ENCODE measurements around the gene TMEM72. TPM values are rescaled to one million over a fixed set of nuclear protein-coding genes. Genes with fewer than 3 reads are reported as not detected.

The TMEM72 gene
- total RNA-seq, 1 donor, result not detected

DNA sequence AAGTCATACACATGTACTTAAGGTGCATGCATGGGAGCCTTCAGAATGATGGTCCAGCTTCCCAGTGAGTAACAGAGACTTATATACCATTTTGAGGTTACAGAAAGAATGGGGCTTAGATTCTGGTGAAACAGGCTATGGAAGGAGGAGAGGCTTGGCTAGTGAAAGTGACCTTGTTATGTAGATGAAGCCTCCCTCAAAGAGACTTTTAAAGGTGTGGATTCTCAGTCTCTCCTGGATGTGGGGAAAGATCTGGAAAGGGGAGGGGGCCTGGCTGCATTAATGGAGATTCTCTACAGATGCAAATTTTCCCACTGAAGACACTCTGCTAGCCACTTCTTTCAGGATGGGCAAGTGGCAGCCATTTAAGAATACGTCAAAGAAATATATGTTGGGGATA is 54.0 kb downstream of the TMEM72 start:
- TF ChIP-seq, protein P1, sequence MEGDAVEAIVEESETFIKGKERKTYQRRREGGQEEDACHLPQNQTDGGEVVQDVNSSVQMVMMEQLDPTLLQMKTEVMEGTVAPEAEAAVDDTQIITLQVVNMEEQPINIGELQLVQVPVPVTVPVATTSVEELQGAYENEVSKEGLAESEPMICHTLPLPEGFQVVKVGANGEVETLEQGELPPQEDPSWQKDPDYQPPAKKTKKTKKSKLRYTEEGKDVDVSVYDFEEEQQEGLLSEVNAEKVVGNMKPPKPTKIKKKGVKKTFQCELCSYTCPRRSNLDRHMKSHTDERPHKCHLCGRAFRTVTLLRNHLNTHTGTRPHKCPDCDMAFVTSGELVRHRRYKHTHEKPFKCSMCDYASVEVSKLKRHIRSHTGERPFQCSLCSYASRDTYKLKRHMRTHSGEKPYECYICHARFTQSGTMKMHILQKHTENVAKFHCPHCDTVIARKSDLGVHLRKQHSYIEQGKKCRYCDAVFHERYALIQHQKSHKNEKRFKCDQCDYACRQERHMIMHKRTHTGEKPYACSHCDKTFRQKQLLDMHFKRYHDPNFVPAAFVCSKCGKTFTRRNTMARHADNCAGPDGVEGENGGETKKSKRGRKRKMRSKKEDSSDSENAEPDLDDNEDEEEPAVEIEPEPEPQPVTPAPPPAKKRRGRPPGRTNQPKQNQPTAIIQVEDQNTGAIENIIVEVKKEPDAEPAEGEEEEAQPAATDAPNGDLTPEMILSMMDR (IDR thresholded peaks at IDR 0.05; ENCODE audit: extremely low read depth, low read depth, low read length), result no peak
- no peaks in the 10 kb centered on the region for H3K9me3 ChIP-seq (ENCODE audit: low read depth, low read length)
- DNase-seq (ENCODE audit: insufficient read length, low spot score, missing footprints), result no peak
- no peak overlapping the region for H3K27ac ChIP-seq (ENCODE audit: low read depth, low read length)
- H2AFZ ChIP-seq (ENCODE audit: low read length), result no peak overlapping the region
- no peaks in the 10 kb centered on the region for H3K36me3 ChIP-seq (ENCODE audit: insufficient read depth, low read length)
- no peaks in the 10 kb centered on the region for H3K79me2 ChIP-seq (ENCODE audit: insufficient read depth, low read length)
- no peaks in the 10 kb centered on the region for H3K27me3 ChIP-seq (ENCODE audit: insufficient read depth, low read length)
- H3K4me2 ChIP-seq (ENCODE audit: insufficient read depth, low read length), result no peak overlapping the region
- H4K20me1 ChIP-seq (ENCODE audit: insufficient read depth, low read length), result no peaks in the 10 kb centered on the region
- H3K4me1 ChIP-seq (ENCODE audit: insufficient read depth, low read length), result peaks cover 27% of the 10 kb centered on the region
- H3K4me3 ChIP-seq (ENCODE audit: insufficient read depth, low read length), result no peak overlapping the region

DNA sequence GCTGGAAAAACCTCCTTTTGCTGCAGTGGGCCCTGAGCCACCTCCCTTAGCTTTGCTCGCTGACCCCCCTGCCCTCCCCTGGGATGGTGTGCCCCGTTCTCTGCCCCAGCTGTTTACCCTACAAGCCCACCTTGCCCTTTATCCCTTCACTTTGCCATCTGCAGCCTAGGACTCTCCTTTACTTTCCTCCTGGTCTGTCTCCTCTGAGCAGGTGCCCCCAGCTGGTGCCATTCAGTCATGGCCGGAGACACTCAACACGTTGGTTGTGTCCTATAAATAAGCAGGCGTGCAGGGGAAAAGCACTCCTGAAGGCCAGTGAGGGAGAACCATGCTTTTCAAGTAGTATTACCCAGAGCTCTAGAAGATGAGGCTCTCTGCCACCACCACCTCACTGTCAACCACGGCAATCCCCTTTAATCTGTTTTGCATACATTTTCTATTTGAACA is 54.5 kb downstream of the TMEM72 start:
- Histone ChIP-seq H4K20me1 (ENCODE audit: insufficient read depth, low read length) (no peaks in the 10 kb centered on the region), H3K36me3 (ENCODE audit: insufficient read depth, low read length) (peaks cover 4% of the 10 kb centered on the region), H2AFZ (ENCODE audit: low read length) (no peak overlapping the region), H3K79me2 (ENCODE audit: insufficient read depth, low read length) (no peaks in the 10 kb centered on the region), H3K4me1 (ENCODE audit: insufficient read depth, low read length) (peaks cover 21% of the 10 kb centered on the region), H3K27me3 (ENCODE audit: insufficient read depth, low read length) (no peaks in the 10 kb centered on the region), H3K27ac (ENCODE audit: low read depth, low read length) (no peak overlapping the region), H3K4me3 (ENCODE audit: insufficient read depth, low read length) (no peak overlapping the region), H3K4me2 (ENCODE audit: insufficient read depth, low read length) (no peak overlapping the region), H3K9me3 (ENCODE audit: low read depth, low read length) (no peaks in the 10 kb centered on the region)
- TF ChIP-seq, protein P1 (IDR thresholded peaks at IDR 0.05; ENCODE audit: extremely low read depth, low read depth, low read length), result no peak
- DNase-seq (ENCODE audit: insufficient read length, low spot score, missing footprints), result no peak

DNA sequence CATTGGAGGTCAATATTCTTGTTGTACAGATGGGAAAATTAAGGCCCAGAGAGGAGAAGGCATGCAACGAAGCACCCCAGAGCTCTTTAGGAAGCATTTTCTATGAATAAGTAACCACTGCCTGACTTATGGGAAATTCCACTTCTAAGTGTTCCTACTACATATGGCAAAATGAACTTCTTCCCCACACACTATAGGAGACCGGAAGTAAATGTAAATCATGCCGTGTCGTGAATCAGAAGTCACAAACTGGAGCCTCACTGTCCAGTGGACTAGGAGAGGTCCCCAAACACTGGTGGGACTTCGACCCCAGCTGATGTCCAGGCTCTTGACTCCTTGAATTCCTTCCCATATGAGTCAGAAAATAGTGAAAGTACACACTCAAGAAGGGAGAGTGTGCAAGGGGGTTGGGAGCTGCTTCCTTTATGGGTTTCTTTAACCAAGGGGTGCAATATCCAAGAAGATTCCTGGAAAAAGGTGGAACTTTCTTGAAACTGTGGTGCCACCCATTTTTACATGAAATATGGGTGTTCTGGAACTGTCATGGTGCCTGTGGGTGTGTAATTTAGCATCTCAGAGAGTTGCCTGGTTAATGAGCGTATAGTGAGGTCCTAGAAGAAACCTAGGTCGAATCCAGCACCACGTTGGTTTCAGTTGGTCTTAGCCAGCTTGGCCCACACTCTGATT is 55.1 kb downstream of the TMEM72 start:
- no peaks in the 10 kb centered on the region for H3K79me2 ChIP-seq (ENCODE audit: insufficient read depth, low read length)
- no peak overlapping the region for H3K4me3 ChIP-seq (ENCODE audit: insufficient read depth, low read length)
- peaks cover 20% of the 10 kb centered on the region for H3K4me1 ChIP-seq (ENCODE audit: insufficient read depth, low read length)
- H3K36me3 ChIP-seq (ENCODE audit: insufficient read depth, low read length), result peaks cover 5% of the 10 kb centered on the region
- H3K27ac ChIP-seq (ENCODE audit: low read depth, low read length), result no peak overlapping the region
- TF ChIP-seq, protein P1 (IDR thresholded peaks at IDR 0.05; ENCODE audit: extremely low read depth, low read depth, low read length), result no peak
- DNase-seq (ENCODE audit: insufficient read length, low spot score, missing footprints), result no peak
- H3K4me2 ChIP-seq (ENCODE audit: insufficient read depth, low read length), result no peak overlapping the region
- H3K27me3 ChIP-seq (ENCODE audit: insufficient read depth, low read length), result no peaks in the 10 kb centered on the region
- no peaks in the 10 kb centered on the region for H4K20me1 ChIP-seq (ENCODE audit: insufficient read depth, low read length)
- no peak overlapping the region for H2AFZ ChIP-seq (ENCODE audit: low read length)
- no peaks in the 10 kb centered on the region for H3K9me3 ChIP-seq (ENCODE audit: low read depth, low read length)

DNA sequence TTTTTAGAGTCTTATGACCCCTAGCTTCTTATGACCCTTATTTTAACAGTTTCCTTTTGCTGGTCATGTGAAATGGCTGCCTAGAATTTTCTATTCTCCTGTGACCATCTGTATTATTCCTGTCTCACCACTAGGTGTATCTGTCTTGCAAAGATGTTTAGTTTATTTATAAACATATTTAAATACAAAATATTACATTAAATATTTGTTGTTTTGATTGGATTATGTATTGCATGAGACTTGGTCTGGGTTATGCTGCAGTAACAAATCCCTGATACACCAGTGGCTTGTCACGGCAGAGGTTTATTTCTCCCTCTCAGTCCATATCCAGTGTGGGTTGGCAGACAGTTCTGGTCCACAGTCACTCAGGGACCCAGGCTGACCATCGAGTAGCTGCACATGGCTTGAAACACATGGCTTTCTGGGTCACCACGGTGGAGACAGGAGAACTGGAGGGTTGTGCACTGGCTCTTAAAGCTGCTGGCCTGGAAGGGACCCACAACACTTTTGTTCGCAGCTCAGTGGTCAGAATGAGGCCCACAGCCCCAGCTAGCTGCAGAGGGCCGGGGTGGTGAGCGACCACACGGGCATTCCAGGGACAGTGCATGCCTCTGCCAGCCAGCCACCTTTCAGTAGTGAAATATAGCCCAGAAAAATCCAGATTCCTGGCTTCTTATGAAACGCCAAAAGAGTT is 55.8 kb downstream of the TMEM72 start:
- Histone ChIP-seq H3K4me1 (ENCODE audit: insufficient read depth, low read length) (peaks cover 20% of the 10 kb centered on the region), H3K4me2 (ENCODE audit: insufficient read depth, low read length) (no peak overlapping the region), H3K27ac (ENCODE audit: low read depth, low read length) (no peak overlapping the region), H2AFZ (ENCODE audit: low read length) (no peak overlapping the region), H3K27me3 (ENCODE audit: insufficient read depth, low read length) (no peaks in the 10 kb centered on the region), H3K4me3 (ENCODE audit: insufficient read depth, low read length) (no peak overlapping the region), H3K9me3 (ENCODE audit: low read depth, low read length) (no peaks in the 10 kb centered on the region), H3K36me3 (ENCODE audit: insufficient read depth, low read length) (peaks cover 5% of the 10 kb centered on the region), H4K20me1 (ENCODE audit: insufficient read depth, low read length) (no peaks in the 10 kb centered on the region), H3K79me2 (ENCODE audit: insufficient read depth, low read length) (no peaks in the 10 kb centered on the region)
- DNase-seq (ENCODE audit: insufficient read length, low spot score, missing footprints), result no peak
- TF ChIP-seq, protein P1 (IDR thresholded peaks at IDR 0.05; ENCODE audit: extremely low read depth, low read depth, low read length), result peak; percentile 39

Measured in osteoblast (primary cell).